Camera-type eye (tissue), 1 donor: Measurements from ENCODE around the gene GABRR1. TPM values are rescaled to one million over a fixed set of nuclear protein-coding genes. Genes with fewer than 3 reads are reported as not detected.

Experiments
- total RNA-seq: library from RNA; depleted of rRNA; stranded (reverse); fragments of >200 nt; gene quantifications from one replicate; pipeline ENCODE4 v1.2.3, GENCODE V29; 2014

The GABRR1 gene
- 4.6 TPM for total RNA-seq

GRCh38 chr6:89217299-89217910, at the start of gene GABRR1:
Gene GABRR1 (minus strand): TSS chr6:89217358. CDS start chr6:89217322, 36 bp downstream.

GRCh38 chr6:89145956-89146717, 71.0 kb downstream of the GABRR1 start, which contains the start of gene PM20D2:
Gene PM20D2 (plus strand): TSS chr6:89146055. CDS start chr6:89146145, 90 bp downstream.

Other genes with a start within 250 kb of the GABRR1 start
- 239 TPM for gene PNRC1, start 136.6 kb downstream of the GABRR1 start, total RNA-seq
- gene SRSF12, start 99.3 kb downstream of the GABRR1 start, total RNA-seq: 18.0 TPM
- gene PM20D2, start 71.3 kb downstream of the GABRR1 start, total RNA-seq: 38.7 TPM
- gene GABRR2, start 97.9 kb upstream of the GABRR1 start, total RNA-seq: 28.4 TPM
- gene UBE2J1, start 135.4 kb upstream of the GABRR1 start, total RNA-seq: 48.2 TPM
- gene RRAGD, start 194.9 kb upstream of the GABRR1 start, total RNA-seq: 33.8 TPM
- gene ANKRD6, start 215.8 kb upstream of the GABRR1 start, total RNA-seq: 32.1 TPM